GM18951 (cell line): ENCODE measurements around the gene SLC46A3.

Experiments
- POLR2A ChIP-seq: IDR thresholded peaks from 4 replicates; pipeline ENCODE4 v1.6.1; 2011; ENCODE audit warnings: mild to moderate bottlenecking; ENCODE audit not compliant: insufficient read length, insufficient read depth; ENCODE audit errors: extremely low read depth
- in situ Hi-C: fragments of 300-500 bp; cut with MboI; formaldehyde crosslinking; loops from one replicate; pipeline ENCODE4 v1.12.0; 2022; ENCODE audit warnings: low sequenced_read_pairs, mixed read lengths, inconsistent platforms; ENCODE audit not compliant: unreplicated experiment

SLC46A3 gene

DNA sequence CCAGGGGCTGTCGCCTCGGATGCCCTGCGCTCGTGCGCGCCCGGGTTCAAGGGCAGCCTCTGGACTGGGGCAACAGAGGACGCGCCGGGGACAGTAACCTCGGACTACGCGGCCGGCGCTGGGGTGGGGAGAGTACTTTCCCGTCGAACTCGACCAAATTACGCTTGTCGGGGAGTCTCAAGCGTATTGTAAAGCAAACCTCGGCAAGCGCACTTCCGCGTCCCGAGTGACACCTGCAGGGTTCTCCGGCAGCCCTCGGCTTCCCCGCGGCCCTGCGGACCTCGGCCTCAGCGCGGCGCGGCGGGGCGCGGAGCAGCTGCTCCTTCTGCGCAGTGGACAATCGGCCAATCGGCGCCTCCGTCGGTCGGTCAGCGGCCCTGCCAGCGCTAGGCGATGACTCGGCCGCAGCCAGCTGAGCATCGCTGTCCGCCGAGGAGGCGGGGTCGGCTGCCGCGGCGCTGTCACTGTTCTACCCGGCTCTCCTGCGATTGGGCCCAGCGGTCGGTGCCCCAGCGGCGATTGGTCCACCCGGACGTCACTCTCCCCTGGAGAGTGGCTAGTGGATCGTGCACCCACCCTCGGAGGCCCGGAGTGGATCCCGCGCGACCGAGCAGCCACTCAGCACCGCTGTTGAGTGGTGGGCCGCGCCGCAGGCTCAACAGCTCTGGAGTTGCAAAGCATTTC lies at the start of gene SLC46A3:
TSS of gene SLC46A3 (minus strand) at position 428 of the 684 bp plus-strand sequence. CDS start 972 bp downstream, outside the sequence.
- peak; percentile 61 for TF ChIP-seq POLR2A
- in situ Hi-C loops: no loop called here

DNA sequence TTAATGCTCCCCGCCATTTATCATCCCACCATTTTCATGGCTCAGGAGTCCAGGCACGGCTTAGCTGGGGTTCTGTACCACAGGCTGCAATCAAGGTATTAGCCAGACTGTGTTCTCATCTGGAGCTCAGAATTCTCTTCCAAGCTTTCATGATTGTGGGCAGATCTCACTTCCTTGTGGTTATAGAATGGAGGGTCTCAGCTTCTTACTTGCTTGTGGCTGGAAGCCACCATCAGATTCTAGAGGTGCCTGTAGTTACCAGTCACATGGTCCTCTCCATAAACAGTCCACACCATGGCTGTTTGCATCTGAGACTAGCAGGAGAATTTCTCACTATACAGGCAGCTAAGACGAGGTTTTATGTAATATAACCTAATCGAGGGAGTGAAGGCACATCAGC lies 45.1 kb upstream of the SLC46A3 start:
- no peak for TF ChIP-seq POLR2A
- in situ Hi-C loops: no loop called here

- TF ChIP-seq POLR2A: no peak
- in situ Hi-C loops: no loop called here
Measured at GRCh38 chr13:28761586-28761985, 42.8 kb upstream of the SLC46A3 start.

GRCh38 chr13:28755546-28755870 lies 36.7 kb upstream of the SLC46A3 start:
- no peak for TF ChIP-seq POLR2A
- in situ Hi-C loops: no loop called here

- TF ChIP-seq POLR2A: no peak
- in situ Hi-C loops: no loop called here
Measured at GRCh38 chr13:28754698-28755545, 36.2 kb upstream of the SLC46A3 start.

- no peak for TF ChIP-seq POLR2A
- in situ Hi-C loops: no loop called here
Measured at GRCh38 chr13:28753946-28754345, 35.2 kb upstream of the SLC46A3 start.

GRCh38 chr13:28753208-28753892 lies 34.6 kb upstream of the SLC46A3 start:
- in situ Hi-C loops: no loop called here
- TF ChIP-seq POLR2A: no peak

DNA sequence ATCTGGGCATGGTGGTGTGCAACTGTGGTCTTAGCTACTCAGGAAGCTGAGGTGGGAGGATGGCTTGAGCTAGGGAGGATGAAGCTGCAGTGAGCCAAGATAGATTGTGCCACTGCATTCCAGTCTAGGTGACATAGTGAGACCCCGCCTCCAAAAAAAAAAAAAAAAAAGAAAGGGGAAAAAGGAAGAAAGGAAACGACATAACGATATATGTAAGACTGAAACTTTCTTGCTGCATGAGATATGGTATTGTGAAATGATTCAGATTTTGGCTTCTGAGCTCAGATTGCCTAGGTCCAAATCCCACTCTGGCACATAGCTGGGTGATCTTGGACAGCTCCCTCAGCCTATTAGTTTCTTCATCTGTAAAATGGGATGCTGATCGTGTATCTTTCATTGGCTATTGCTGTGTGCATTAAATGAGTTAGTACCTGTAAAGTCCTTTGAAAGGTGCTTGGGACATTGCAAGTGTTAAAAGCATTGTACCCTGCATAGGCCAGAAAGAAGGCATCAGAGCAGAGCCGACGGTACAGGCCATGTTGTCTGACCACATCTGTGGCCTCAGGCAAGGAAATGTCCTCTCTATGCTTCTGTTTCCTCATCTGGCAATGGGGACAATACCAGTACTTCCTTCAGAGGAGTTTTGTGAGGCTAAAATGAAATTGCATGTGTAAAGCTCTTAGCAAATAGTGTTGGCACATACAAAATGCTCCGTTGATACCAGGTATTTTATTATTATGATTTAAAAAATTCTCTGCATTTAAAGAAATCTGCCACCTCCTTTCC lies 32.6 kb upstream of the SLC46A3 start:
- no peak for TF ChIP-seq POLR2A
- in situ Hi-C loops: no loop called here

GRCh38 chr13:28750187-28751045 lies 31.6 kb upstream of the SLC46A3 start:
- no peak for TF ChIP-seq POLR2A
- in situ Hi-C loops: no loop called here

DNA sequence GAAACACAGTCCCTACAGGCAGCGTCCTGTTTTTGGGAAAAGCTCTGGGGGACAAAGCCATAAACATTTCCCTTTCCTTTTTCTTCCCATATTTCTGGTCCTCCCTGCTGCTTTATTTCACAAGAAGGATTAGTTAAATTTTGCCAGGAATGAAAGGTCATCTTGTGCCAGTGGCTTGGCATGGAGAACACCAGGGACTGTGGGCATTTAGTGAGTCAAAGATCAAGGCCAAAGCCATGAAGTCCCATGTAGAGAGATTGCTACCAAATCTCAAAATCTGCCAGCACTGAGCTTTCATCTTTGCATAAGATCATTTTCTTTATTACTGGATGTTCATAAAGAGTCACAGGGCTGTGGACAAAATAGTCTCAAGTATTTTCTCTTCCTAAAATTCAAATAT lies 29.1 kb upstream of the SLC46A3 start:
- in situ Hi-C loops: no loop called here
- TF ChIP-seq POLR2A: no peak

- no peak for TF ChIP-seq POLR2A
- in situ Hi-C loops: no loop called here
Measured at GRCh38 chr13:28746287-28746612, 27.5 kb upstream of the SLC46A3 start.

DNA sequence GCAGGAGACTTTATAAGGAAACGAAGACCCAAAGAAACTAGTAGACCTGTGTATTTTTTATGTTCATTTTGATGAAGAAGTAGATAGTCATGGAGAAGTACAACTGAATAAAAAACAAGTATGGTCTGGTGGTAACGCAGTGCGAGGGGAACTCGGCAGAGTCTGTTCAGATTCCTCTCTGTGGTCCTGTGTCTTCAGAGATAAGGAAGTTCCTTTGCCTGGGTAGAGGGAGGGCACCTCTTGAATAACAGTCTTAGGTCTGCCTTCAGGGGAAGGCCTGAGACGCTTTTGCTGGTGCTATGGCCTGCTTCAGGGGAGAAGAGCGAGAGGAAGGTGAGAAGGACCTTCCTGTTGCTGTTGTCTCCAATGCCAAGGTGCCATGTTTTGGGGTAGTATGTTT lies 25.9 kb upstream of the SLC46A3 start:
- no peak for TF ChIP-seq POLR2A
- in situ Hi-C loops: no loop called here
